B cell (primary cell): ENCODE results near the gene PACSIN1. TPM values are rescaled to one million over a fixed set of nuclear protein-coding genes. Genes with fewer than 3 reads are reported as not detected.

Source experiments
- ATAC-seq: fragments of 200-7000 bp; cut with Tn5 transposase; one replicate; pipeline ENCODE4 v1.10.0; 2021; ENCODE audit warnings: low read depth, mild to moderate bottlenecking, moderate number of reproducible peaks, moderate library complexity
- CTCF ChIA-PET: fragments of 350-600 bp; sonication (Branson Sonifier 250); formaldehyde crosslinking; loops from one replicate; lab custom pipeline; 2021; ENCODE audit warnings: antibody characterized with exemption, inconsistent platforms; lab: Charles Lee
- POLR2A ChIA-PET: fragments of 350-600 bp; sonication (Branson Sonifier 250); formaldehyde crosslinking; loops from one replicate; lab custom pipeline; 2021; ENCODE audit warnings: antibody characterized with exemption; lab: Charles Lee
- DNase-seq: peaks from one replicate; pipeline ENCODE4 v3.0.0; 2013
- H2AFZ ChIP-seq: 2 replicates; pipeline ENCODE4 v1.6.1; 2012; ENCODE audit warnings: mild to moderate bottlenecking, low read depth, low read length; ENCODE audit not compliant: insufficient read depth, poor library complexity, severe bottlenecking
- H3K27ac ChIP-seq, 2 donors: 1 replicate in 1 of 2; 2 replicates in 1 of 2; pipeline ENCODE4 v1.5.1; 2012 to 2013; ENCODE audit warnings: low read length in 2 of 2, mild to moderate bottlenecking in 2 of 2, moderate library complexity in 1 of 2
- H3K27me3 ChIP-seq, 4 experiments: fragments of 200-600 bp in 1 of 4; sonication (generic) in 1 of 4; replicated peaks in 1 of 4; 1 replicate in 2 of 4; 2 replicates in 2 of 4; pipeline versions ENCODE4 v1.6.1 to v1.7.0; 2013 to 2016; ENCODE audit warnings: low read length in 3 of 4, mild to moderate bottlenecking in 2 of 4, mixed read lengths in 1 of 4, moderate library complexity in 1 of 4; ENCODE audit not compliant: insufficient read depth in 4 of 4, control insufficient read depth in 3 of 4; ENCODE audit errors: control extremely low read depth in 1 of 4
- H3K36me3 ChIP-seq, 2 experiments: replicated peaks in 1 of 2; 1 replicate in 1 of 2; 2 replicates in 1 of 2; pipeline versions ENCODE4 v1.6.1 to v1.7.1; 2013; ENCODE audit warnings: low read length in 1 of 2; ENCODE audit not compliant: insufficient read depth in 2 of 2, control insufficient read depth in 1 of 2; ENCODE audit errors: control extremely low read depth in 1 of 2, extremely low read depth in 1 of 2
- H3K4me1 ChIP-seq, 2 donors: fragments of 200-600 bp in 1 of 2; sonication (generic) in 1 of 2; 1 replicate in 1 of 2; 2 replicates in 1 of 2; pipeline versions ENCODE4 v1.5.1 to v1.6.1; 2013 to 2017; ENCODE audit warnings: low read length in 2 of 2; ENCODE audit not compliant: control insufficient read depth in 2 of 2, insufficient read depth in 2 of 2
- H3K4me2 ChIP-seq: replicated peaks from 2 replicates; pipeline ENCODE3; 2012; ENCODE audit warnings: mild to moderate bottlenecking, low read depth, low read length; ENCODE audit not compliant: poor library complexity, severe bottlenecking
- H3K4me3 ChIP-seq, 5 experiments: fragments of 200-600 bp in 1 of 5; sonication (generic) in 1 of 5; 1 replicate in 3 of 5; 2 replicates in 2 of 5; pipeline versions ENCODE4 v1.5.1 to v1.7.0; 2011 to 2016; ENCODE audit warnings: low read length in 4 of 5, mild to moderate bottlenecking in 4 of 5, low read depth in 2 of 5, control low read depth in 1 of 5, moderate library complexity in 1 of 5; ENCODE audit not compliant: insufficient read depth in 1 of 5; ENCODE audit errors: control extremely low read depth in 1 of 5, extremely low read depth in 1 of 5
- H3K79me2 ChIP-seq: fragments of 200-600 bp; sonication (generic); one replicate; pipeline ENCODE4 v1.6.0; 2016; ENCODE audit warnings: low read length; ENCODE audit not compliant: control insufficient read depth, insufficient read depth
- H3K9ac ChIP-seq: fragments of 200-600 bp; sonication (generic); 2 replicates; pipeline ENCODE4 v1.6.1; 2017; ENCODE audit warnings: mild to moderate bottlenecking, low read length, moderate library complexity
- H3K9me3 ChIP-seq, 3 donors: one replicate each; pipeline versions ENCODE4 v1.6.1 to v1.7.1; 2013; ENCODE audit warnings: low read length in 2 of 3; ENCODE audit not compliant: control insufficient read depth in 2 of 3, insufficient read depth in 1 of 3; ENCODE audit errors: control extremely low read depth in 1 of 3
- H4K20me1 ChIP-seq: 2 replicates; pipeline ENCODE4 v1.6.0; 2012; ENCODE audit warnings: mild to moderate bottlenecking, low read length; ENCODE audit not compliant: insufficient read depth, control insufficient read depth, poor library complexity, severe bottlenecking
- H3K27ac Mint-ChIP-seq: one replicate; pipeline ENCODE4 v1.8.0; 2021; ENCODE audit warnings: mixed read lengths
- H3K27me3 Mint-ChIP-seq: one replicate; pipeline ENCODE4 v1.8.0; 2021; ENCODE audit warnings: mixed read lengths
- H3K4me1 Mint-ChIP-seq: one replicate; pipeline ENCODE4 v1.8.0; 2021; ENCODE audit warnings: mixed read lengths
- H3K4me3 Mint-ChIP-seq: one replicate; pipeline ENCODE4 v1.8.0; 2021; ENCODE audit warnings: mixed read lengths
- H3K9me3 Mint-ChIP-seq: one replicate; pipeline ENCODE4 v1.8.0; 2022; ENCODE audit warnings: mixed read lengths; ENCODE audit not compliant: insufficient read depth
- CTCF ChIP-seq: fragments of 200-600 bp; IDR thresholded peaks from one replicate; pipeline ENCODE4 v1.8.0; 2022; ENCODE audit warnings: antibody characterized with exemption, mild to moderate bottlenecking
- EZH2 ChIP-seq: IDR thresholded peaks from 2 replicates; pipeline ENCODE4 v1.6.1; 2012; ENCODE audit warnings: borderline replicate concordance, low read depth, mild to moderate bottlenecking, moderate library complexity, low read length; ENCODE audit not compliant: insufficient read depth, poor library complexity, severe bottlenecking
- WGBS: methylation state at CpG from one replicate; pipeline ENCODE4 v1.1.5; 2013; ENCODE audit warnings: missing lambda C conversion rate; ENCODE audit not compliant: insufficient coverage; 5-methylcytosine and 5-hydroxymethylcytosine counted together
- intact Hi-C: fragments of 100-400 bp; cut with micrococcal nuclease; formaldehyde crosslinking; loops from one replicate; pipeline ENCODE4 v1.10.0; 2022
- polyA minus RNA-seq: library from RNA; depleted of rRNA, polyadenylated mRNA; stranded (reverse); fragments of >200 nt; gene quantifications from 2 replicates; pipeline ENCODE4 v1.2.3, GENCODE V29; 2012
- polyA plus RNA-seq: library from polyadenylated mRNA; depleted of rRNA; stranded (reverse); fragments of >200 nt; gene quantifications from 2 replicates; pipeline ENCODE4 v1.2.3, GENCODE V29; 2012
- total RNA-seq, 2 donors: library from RNA; stranded (reverse); fragments of 120-200 nt in 1 of 2; gene quantifications; 1 replicate in 1 of 2; 2 replicates in 1 of 2; pipeline versions ENCODE4 v1.2.3 to v1.2.4, GENCODE V29; 2013 to 2022

Gene PACSIN1
- total RNA-seq (0.20 TPM in 1 of 2 replicates, not detected in the other), polyA plus RNA-seq (0.18 and 0.61 TPM in 2 replicates), polyA minus RNA-seq (0.21 and 0.86 TPM in 2 replicates)
- 0.05 TPM for total RNA-seq (2013)

DNA sequence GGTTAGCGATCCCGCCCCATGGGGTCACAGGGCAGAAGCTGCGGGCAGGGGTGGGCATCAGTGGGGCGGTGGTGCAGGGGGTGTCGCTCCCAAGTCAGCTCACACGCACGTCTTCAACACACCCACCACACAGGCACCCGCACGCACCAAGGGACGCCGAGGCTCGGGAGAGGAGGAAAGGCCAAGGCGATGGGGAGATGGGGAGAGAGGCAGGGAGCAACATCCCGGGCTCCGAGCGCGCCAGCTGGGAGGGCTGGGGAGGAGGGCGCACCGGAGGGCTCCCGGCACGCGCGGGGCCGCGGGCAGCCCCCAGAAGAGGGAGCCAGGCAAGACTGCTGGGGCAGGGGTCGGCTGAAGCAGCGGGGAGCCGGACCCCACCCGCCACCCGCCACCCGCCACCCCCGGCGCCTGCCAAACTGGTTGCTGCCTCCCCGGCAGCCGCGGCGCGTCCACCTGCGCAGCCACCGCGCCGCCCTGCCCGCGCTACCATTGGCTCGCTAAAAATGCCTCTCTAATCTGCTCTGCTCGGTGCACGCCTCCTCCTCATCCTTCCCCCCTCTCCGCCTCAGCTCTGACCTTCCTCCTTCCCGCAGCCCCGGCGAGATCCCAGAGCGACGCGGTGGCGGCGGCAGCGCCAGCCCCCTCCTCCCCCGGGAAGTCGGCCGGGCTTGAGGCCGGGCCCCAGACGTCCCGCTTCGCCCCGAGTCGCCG, at the start of gene PACSIN1:
Gene PACSIN1, plus strand, starts transcription at position 546 of the 711 bp plus-strand sequence. CDS start 60,230 bp downstream, outside the sequence.
- 4% methylated on average over 45 of the region's 67 CpGs for WGBS
- Histone ChIP-seq H3K27ac (no peak within 1 kb of the TSS), H3K4me2 (peak within 1 kb of the TSS; percentile 90), H2AFZ (peak within 1 kb of the TSS; percentile 70), H3K27me3 (peaks cover 0 to 28% (median 7%) of the 10 kb centered on the region in 4 experiments), H3K9ac (peak within 1 kb of the TSS; percentile 48), H3K4me1 (peaks cover 28 to 36% of the 10 kb centered on the region in 2 donors), H3K4me3 (peak within 1 kb of the TSS in 4 of 5 experiments; percentile 17 to 53 (median 46)), H3K9me3 (peaks cover 0 to 6% (median 0%) of the 10 kb centered on the region in 3 donors), H3K79me2 (no peaks in the 10 kb centered on the region), H4K20me1 (no peaks in the 10 kb centered on the region), H3K36me3 (no peaks in the 10 kb centered on the region)
- intact Hi-C loops, result no loop called here
- ATAC-seq (peak; percentile 46), DNase-seq (peak; percentile 42)
- Mint-ChIP-seq H3K9me3 (no peaks in the 10 kb centered on the region), H3K4me3 (peak within 1 kb of the TSS; percentile 78), H3K4me1 (peaks cover 38% of the 10 kb centered on the region), H3K27me3 (peaks cover 17% of the 10 kb centered on the region), H3K27ac (peak within 1 kb of the TSS; percentile 50)
- TF ChIP-seq CTCF (no peak), EZH2 (no peak)
- ChIA-PET CTCF (interaction anchor here (1.0 to 3.0 kb wide), 3 partner anchors 11 to 674 kb away, joined by 3 to 17 read pairs (median 5); no protein-coding TSS in a partner anchor), POLR2A (no interaction called here)
